ENCODE results near the gene ST3GAL3.

The ST3GAL3 gene

DNA sequence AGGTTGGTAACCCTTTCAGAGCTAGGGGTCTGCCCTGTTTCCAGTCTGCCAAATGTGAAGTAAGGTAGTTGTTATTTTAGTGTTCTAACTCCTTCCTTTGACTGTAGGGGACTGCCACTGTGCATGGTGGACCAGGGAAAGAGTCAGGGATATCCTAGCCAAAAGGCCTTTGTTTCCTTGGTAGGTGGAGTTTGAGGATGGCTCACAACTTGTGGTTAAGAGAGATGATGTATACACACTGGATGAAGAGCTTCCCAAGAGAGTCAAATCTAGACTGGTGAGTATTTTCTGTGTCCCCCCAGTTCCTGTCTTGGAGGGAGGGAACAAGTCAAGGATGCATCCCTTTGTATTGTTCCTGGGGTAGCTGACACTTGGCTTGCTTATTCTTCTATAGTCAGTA lies 3.5 kb upstream of the ST3GAL3 start:
- no peak for TF ChIP-seq CTCF (IDR thresholded peaks at IDR 0.05; ENCODE audit: low read depth, low read length)
- no peak for DNase-seq (ENCODE audit: extremely low read depth, low read depth)

GRCh38 chr1:43704838-43705237 lies 2.5 kb upstream of the ST3GAL3 start:
- DNase-seq (ENCODE audit: extremely low read depth, low read depth) = peak; percentile 32
- TF ChIP-seq CTCF (IDR thresholded peaks at IDR 0.05; ENCODE audit: low read depth, low read length) = peak; percentile 31

GRCh38 chr1:43705334-43705733 lies 2.0 kb upstream of the ST3GAL3 start:
- no peak for DNase-seq (ENCODE audit: extremely low read depth, low read depth)
- no peak for TF ChIP-seq CTCF (IDR thresholded peaks at IDR 0.05; ENCODE audit: low read depth, low read length)

DNA sequence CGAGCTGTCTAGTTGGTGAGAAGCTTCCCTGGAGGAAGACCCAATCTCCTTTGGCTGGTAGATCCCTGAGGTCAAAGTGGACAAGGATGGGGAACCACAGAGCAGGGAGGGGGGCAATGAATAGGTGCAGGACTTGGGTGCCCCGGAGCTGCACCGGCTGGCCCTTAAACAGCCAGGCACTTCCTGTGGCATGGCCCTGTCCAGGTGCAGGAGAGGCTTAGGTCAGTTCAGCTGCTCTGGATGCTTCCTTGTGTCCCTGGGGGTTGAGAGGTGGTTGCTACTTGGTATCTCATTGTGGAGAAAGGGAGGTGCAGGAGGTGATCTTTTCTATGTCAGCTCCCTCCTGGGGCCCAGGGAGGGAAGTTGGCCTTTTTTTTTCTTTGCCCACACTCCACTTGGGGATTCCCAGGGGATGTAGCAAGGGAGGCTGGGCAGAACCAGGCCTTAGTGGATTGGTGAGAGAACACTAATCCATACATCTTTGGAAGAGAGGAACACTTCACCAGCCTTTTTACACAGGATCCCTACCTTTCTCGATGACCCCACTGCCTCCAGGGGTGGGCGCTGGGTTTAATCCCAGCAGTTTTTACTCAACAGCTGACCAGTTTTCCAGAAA lies 1.2 kb upstream of the ST3GAL3 start:
- DNase-seq (ENCODE audit: extremely low read depth, low read depth) = no peak
- no peak for TF ChIP-seq CTCF (IDR thresholded peaks at IDR 0.05; ENCODE audit: low read depth, low read length)

GRCh38 chr1:43706598-43707189 lies 642 bp upstream of the ST3GAL3 start:
- TF ChIP-seq CTCF (IDR thresholded peaks at IDR 0.05; ENCODE audit: low read depth, low read length) = no peak
- no peak for DNase-seq (ENCODE audit: extremely low read depth, low read depth)

DNA sequence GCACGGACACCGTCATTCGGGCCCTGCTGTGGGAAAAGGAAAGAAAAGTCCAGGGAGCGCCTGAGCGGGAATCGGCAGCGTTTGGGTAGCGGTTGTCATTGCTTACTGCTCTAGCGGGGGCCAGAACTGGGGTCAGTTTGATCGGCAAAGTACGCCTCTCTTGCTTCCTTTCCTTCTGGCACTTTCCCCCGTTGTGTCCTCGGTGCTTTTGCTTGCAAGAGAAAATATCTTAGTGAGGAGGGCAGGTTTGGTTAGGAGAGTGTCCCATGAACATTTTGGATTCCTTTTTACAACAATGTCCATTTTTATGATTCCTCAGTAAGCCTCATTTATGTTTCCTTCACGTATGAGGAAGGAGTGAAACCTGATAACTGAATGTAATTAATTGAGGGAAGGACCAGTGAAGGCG lies 670 bp downstream of the ST3GAL3 start:
- DNase-seq (ENCODE audit: extremely low read depth, low read depth) = no peak
- no peak for TF ChIP-seq CTCF (IDR thresholded peaks at IDR 0.05; ENCODE audit: low read depth, low read length)

DNA sequence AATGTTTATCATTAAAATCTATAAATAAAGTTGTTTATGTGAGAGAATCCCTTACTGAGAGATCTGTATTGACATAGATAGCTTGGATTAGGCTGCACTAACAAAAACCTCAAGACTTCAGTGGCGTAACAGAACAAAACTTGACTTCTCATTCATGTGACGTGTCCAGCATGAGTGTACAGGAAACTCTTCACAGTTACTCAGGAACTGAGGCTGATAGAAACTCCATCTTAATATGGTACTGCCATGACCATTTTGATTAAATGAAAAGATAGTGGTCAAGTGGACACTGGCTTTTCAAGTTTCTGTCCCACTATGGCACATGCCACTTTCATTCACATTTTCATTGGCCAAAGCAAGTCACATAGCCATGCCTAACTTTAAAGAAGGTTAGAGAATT lies 3.7 kb downstream of the ST3GAL3 start:
- DNase-seq (ENCODE audit: extremely low read depth, low read depth) = no peak

More for the DNA sequence above, 3.7 kb downstream of the ST3GAL3 start:
- TF ChIP-seq CTCF (IDR thresholded peaks at IDR 0.05; ENCODE audit: low read depth, low read length) = no peak

Measured in AG09319 (cell line).